ENCODE data around the gene RCL1. TPM values are rescaled to one million over a fixed set of nuclear protein-coding genes. Genes with fewer than 3 reads are reported as not detected.

The RCL1 gene
- total RNA-seq, 2 experiments from 2014 or later = 11.5 to 12.3 TPM

Other genes starting within 250 kb of the RCL1 start
- gene PLPP6, start 130.7 kb upstream of the RCL1 start, total RNA-seq = 10 to 100 TPM in 1 of 2 experiments, 1 to 10 TPM in 1; 9.6 to 10.3 TPM
- under 1 TPM; 0.43 to 0.83 TPM for gene SPATA6L, start 126.5 kb upstream of the RCL1 start, total RNA-seq
- gene CDC37L1, start 113.4 kb upstream of the RCL1 start, total RNA-seq = 10 to 100 TPM; 11.9 to 12.0 TPM
- gene AK3, start 51.7 kb upstream of the RCL1 start, total RNA-seq = 10 to 100 TPM; 34.0 to 34.6 TPM
- gene JAK2, start 192.3 kb downstream of the RCL1 start, total RNA-seq = 10 to 100 TPM; 27.2 to 30.0 TPM